Panc1 (cell line): Measurements from ENCODE around the gene MYADML2. TPM values are rescaled to one million over a fixed set of nuclear protein-coding genes. Genes with fewer than 3 reads are reported as not detected.

Experiments
- ATAC-seq: fragments of 200-7000 bp; cut with Tn5 transposase; 2 replicates; pipeline ENCODE4 v1.9.1; 2020; ENCODE audit warnings: mild to moderate bottlenecking, moderate library complexity
- BruUV-seq: library from RNA; stranded (reverse); fragments of 400-500 nt; replicated peaks from 2 replicates; lab custom pipeline; 2021; lab: Mats Ljungman, UMichigan
- CTCF ChIA-PET: fragments of 300-600 bp; sonication (Branson Sonifier 250); formaldehyde crosslinking; loops from one replicate; lab custom pipeline; 2022; ENCODE audit warnings: antibody characterized with exemption; lab: Charles Lee
- POLR2A ChIA-PET: fragments of 300-600 bp; sonication (Branson Sonifier 250); formaldehyde crosslinking; loops from one replicate; lab custom pipeline; 2022; ENCODE audit warnings: antibody characterized with exemption; lab: Charles Lee
- DNase-seq: peaks from one replicate; pipeline ENCODE4 v3.0.0-alpha.2; 2010; ENCODE audit warnings: low read depth, low spot score
- H3K27ac ChIP-seq: 2 replicates; pipeline ENCODE4 v1.5.1; 2011; ENCODE audit warnings: mild to moderate bottlenecking, low read length, inconsistent platforms
- H3K27me3 ChIP-seq: fragments of 200-500 bp; sonication (Bioruptor generic); 2 replicates; pipeline ENCODE4 v1.6.0; 2014; ENCODE audit warnings: low read length, inconsistent platforms; ENCODE audit not compliant: control insufficient read depth, insufficient read depth
- H3K36me3 ChIP-seq: fragments of 200-500 bp; sonication (Bioruptor generic); 2 replicates; pipeline ENCODE4 v1.5.1; 2014; ENCODE audit warnings: inconsistent platforms, mild to moderate bottlenecking, low read length, moderate library complexity; ENCODE audit not compliant: control insufficient read depth, insufficient read depth
- H3K4me1 ChIP-seq: 2 replicates; pipeline ENCODE4 v1.5.1; 2011; ENCODE audit warnings: inconsistent platforms, mild to moderate bottlenecking, low read length, moderate library complexity; ENCODE audit not compliant: control insufficient read depth, insufficient read depth
- H3K4me3 ChIP-seq, 2 experiments: 2 replicates each; pipeline ENCODE4 v1.5.1; 2011 to 2012; ENCODE audit warnings: low read depth in 2 of 2, low read length in 2 of 2, mild to moderate bottlenecking in 2 of 2, inconsistent platforms in 1 of 2, moderate library complexity in 1 of 2
- H3K9me3 ChIP-seq: fragments of 200-500 bp; sonication (Bioruptor generic); 2 replicates; pipeline ENCODE4 v1.5.1; 2014; ENCODE audit warnings: low read depth, mild to moderate bottlenecking, inconsistent platforms, low read length, moderate library complexity; ENCODE audit not compliant: control insufficient read depth, insufficient read depth
- POLR2AphosphoS5 ChIP-seq: IDR thresholded peaks from 2 replicates; pipeline ENCODE4 v1.6.1; 2012; ENCODE audit warnings: mild to moderate bottlenecking, low read depth, low read length, moderate library complexity
- SIN3A ChIP-seq: IDR thresholded peaks from 2 replicates; pipeline ENCODE4 v1.6.1; 2012; ENCODE audit warnings: low read depth, mild to moderate bottlenecking, low read length, moderate library complexity, borderline replicate concordance; ENCODE audit not compliant: insufficient read depth
- TCF7L2 ChIP-seq: IDR thresholded peaks from 2 replicates; pipeline ENCODE4 v1.6.1; 2011; ENCODE audit warnings: mild to moderate bottlenecking, low read depth, low read length, inconsistent platforms
- in situ Hi-C: cut with HindIII; loops from 2 replicates; pipeline ENCODE4 v1.10.0; 2016; ENCODE audit warnings: low sequenced_read_pairs, low pct_unique_long_range_greater_than_20kb
- intact Hi-C: fragments of 100-400 bp; cut with micrococcal nuclease; formaldehyde crosslinking; loops from one replicate; pipeline ENCODE4 v1.10.0; 2022; ENCODE audit not compliant: unreplicated experiment
- total RNA-seq: library from RNA; stranded (reverse); gene quantifications from one replicate; pipeline ENCODE4 v1.2.1, GENCODE V29; 2021; ENCODE audit not compliant: unreplicated experiment
- TF ChIP-seq, protein P1 (sequence below), 2 experiments: IDR thresholded peaks; 2 replicates each; pipeline ENCODE4 v1.6.1; 2011 to 2012; ENCODE audit warnings: low read depth in 2 of 2, control low read depth in 1 of 2, low read length in 1 of 2, mild to moderate bottlenecking in 1 of 2, moderate library complexity in 1 of 2; ENCODE audit not compliant: insufficient read depth in 1 of 2
- TF ChIP-seq, protein P2 (sequence below): fragments of 450-650 bp; IDR thresholded peaks from 2 replicates; pipeline ENCODE4 v1.5.1; 2017; ENCODE audit warnings: mild to moderate bottlenecking

Gene MYADML2
- total RNA-seq, 1 experiment from 2014 or later: not detected

DNA sequence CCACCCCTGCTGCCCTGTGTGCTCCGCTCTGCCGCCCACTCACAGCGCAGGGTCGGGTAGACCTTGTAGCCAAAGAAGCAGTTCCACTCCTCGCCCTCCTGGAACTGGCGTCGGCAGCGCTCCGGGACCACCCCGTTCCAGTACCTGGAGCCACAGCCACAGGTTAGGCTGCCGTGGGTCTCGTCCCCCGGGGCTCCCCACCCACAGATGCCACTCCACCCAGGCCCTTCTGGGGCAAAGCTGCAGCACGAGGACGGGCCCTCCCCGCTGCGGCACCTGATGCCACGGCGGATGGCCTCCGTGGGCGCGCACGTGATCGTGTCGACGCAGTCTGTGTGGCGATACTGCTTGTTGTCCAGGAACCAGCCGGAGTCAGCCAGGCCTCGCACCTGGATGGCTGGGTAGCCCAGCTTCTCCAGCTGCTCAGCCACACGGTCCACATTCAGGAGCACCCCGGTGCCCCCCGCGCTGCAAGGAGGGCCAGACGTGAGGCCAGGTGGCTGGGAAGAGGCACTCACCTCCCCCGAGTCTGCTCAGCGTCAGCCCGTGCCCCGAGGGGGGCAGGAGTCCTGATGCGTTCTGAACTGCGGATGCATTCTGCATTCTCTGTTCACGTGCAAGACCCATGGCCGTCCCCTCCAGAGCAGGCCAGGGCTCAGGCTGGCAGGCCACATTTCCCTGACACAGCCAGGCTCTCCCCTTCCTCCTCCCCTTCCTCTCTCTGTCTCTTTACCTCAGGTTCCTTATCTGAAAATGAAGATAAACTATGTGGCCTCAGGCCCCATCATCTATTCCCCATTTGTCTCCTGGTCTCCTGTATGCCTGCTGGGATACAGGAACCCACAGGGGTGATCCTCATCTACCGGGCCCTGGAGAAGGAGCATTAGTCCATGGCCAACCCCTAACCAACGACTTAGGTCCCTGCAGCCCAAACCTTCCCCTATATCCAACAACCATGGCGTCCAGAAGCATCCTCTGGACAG lies 9.9 kb upstream of the MYADML2 start:
- ChIA-PET POLR2A (no interaction called here), CTCF (no interaction called here)
- no TSS peak for BruUV-seq
- peaks cover 5% of the 10 kb centered on the region; the same call in 1 of the 2 replicates for H3K36me3 ChIP-seq
- peaks cover 6% of the 10 kb centered on the region for H3K4me1 ChIP-seq
- in situ Hi-C loops (no loop called here), intact Hi-C loops (no loop called here)
- ATAC-seq (no peak), DNase-seq (no peak)
- no peak overlapping the region for H3K27ac ChIP-seq
- H3K9me3 ChIP-seq: no peaks in the 10 kb centered on the region
- H3K4me3 ChIP-seq: no peak overlapping the region
- H3K27me3 ChIP-seq: no peaks in the 10 kb centered on the region; the same call in 1 of the 2 replicates
- TF ChIP-seq, protein P1, sequence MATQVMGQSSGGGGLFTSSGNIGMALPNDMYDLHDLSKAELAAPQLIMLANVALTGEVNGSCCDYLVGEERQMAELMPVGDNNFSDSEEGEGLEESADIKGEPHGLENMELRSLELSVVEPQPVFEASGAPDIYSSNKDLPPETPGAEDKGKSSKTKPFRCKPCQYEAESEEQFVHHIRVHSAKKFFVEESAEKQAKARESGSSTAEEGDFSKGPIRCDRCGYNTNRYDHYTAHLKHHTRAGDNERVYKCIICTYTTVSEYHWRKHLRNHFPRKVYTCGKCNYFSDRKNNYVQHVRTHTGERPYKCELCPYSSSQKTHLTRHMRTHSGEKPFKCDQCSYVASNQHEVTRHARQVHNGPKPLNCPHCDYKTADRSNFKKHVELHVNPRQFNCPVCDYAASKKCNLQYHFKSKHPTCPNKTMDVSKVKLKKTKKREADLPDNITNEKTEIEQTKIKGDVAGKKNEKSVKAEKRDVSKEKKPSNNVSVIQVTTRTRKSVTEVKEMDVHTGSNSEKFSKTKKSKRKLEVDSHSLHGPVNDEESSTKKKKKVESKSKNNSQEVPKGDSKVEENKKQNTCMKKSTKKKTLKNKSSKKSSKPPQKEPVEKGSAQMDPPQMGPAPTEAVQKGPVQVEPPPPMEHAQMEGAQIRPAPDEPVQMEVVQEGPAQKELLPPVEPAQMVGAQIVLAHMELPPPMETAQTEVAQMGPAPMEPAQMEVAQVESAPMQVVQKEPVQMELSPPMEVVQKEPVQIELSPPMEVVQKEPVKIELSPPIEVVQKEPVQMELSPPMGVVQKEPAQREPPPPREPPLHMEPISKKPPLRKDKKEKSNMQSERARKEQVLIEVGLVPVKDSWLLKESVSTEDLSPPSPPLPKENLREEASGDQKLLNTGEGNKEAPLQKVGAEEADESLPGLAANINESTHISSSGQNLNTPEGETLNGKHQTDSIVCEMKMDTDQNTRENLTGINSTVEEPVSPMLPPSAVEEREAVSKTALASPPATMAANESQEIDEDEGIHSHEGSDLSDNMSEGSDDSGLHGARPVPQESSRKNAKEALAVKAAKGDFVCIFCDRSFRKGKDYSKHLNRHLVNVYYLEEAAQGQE (IDR thresholded peaks at IDR 0.05; ENCODE audit: insufficient read depth in 1 of 2, low read depth in 2 of 2, low read length in 1 of 2): no peak
- TF ChIP-seq TCF7L2 (no peak), SIN3A (no peak), POLR2AphosphoS5 (no peak)
- TF ChIP-seq, protein P2, sequence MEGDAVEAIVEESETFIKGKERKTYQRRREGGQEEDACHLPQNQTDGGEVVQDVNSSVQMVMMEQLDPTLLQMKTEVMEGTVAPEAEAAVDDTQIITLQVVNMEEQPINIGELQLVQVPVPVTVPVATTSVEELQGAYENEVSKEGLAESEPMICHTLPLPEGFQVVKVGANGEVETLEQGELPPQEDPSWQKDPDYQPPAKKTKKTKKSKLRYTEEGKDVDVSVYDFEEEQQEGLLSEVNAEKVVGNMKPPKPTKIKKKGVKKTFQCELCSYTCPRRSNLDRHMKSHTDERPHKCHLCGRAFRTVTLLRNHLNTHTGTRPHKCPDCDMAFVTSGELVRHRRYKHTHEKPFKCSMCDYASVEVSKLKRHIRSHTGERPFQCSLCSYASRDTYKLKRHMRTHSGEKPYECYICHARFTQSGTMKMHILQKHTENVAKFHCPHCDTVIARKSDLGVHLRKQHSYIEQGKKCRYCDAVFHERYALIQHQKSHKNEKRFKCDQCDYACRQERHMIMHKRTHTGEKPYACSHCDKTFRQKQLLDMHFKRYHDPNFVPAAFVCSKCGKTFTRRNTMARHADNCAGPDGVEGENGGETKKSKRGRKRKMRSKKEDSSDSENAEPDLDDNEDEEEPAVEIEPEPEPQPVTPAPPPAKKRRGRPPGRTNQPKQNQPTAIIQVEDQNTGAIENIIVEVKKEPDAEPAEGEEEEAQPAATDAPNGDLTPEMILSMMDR: no peak

- no peak overlapping the region for H3K27ac ChIP-seq
- CTCF ChIA-PET: interaction anchor here (0.6 kb wide), 1 partner anchor 245 kb away, joined by 3 read pairs; no protein-coding TSS in a partner anchor
- intact Hi-C loops: no loop called here
These were observed 8.9 kb upstream of the MYADML2 start for GRCh38 chr17:81955756-81956544.

More at GRCh38 chr17:81955756-81956544, 8.9 kb upstream of the MYADML2 start:
- no peaks in the 10 kb centered on the region for H3K9me3 ChIP-seq
- BruUV-seq: no TSS peak
- no peak for DNase-seq
- H3K4me3 ChIP-seq: no peak overlapping the region
- in situ Hi-C loops: no loop called here
- peaks cover 6% of the 10 kb centered on the region for H3K4me1 ChIP-seq
- ATAC-seq: no peak
- TF ChIP-seq, protein P2: no peak
- TF ChIP-seq POLR2AphosphoS5 (no peak), TCF7L2 (no peak), SIN3A (no peak)
- TF ChIP-seq, protein P1 (IDR thresholded peaks at IDR 0.05; ENCODE audit: insufficient read depth in 1 of 2, low read depth in 2 of 2, low read length in 1 of 2): no peak
- POLR2A ChIA-PET: interaction anchor here (0.6 to 0.7 kb wide), 2 partner anchors 10 to 21 kb away, joined by 3 to 5 read pairs; no protein-coding TSS in a partner anchor
- H3K36me3 ChIP-seq: peaks cover 5% of the 10 kb centered on the region; the same call in 1 of the 2 replicates
- no peaks in the 10 kb centered on the region; the same call in 1 of the 2 replicates for H3K27me3 ChIP-seq
